ENCODE measurements around the gene PTP4A1. TPM values are rescaled to one million over a fixed set of nuclear protein-coding genes. Genes with fewer than 3 reads are reported as not detected.
A peak's percentile ranks its signal among the peaks of the same experiment; 100 is the strongest.
"Not testable (repeated sequence)": the region's sequence is repeated elsewhere in the genome, so short reads cannot be mapped to it uniquely, and the experiment has no call there.

Gene PTP4A1
- total RNA-seq (10 to 100 TPM; 20.0 to 34.6 (median 26.7) TPM), polyA plus RNA-seq (12.1 TPM)
- long read RNA-seq, donor 1, partial matches to known transcripts: 0 of 5 reads
- long read RNA-seq, donor 1, other reads (novel, unspliced or antisense): 3 of 5 reads
- long read RNA-seq, donor 2: 0 reads
- long read RNA-seq, donor 3, transcript PTP4A1-203 (5 exons, 2,203 nt): major isoform, 9 of 14 reads
- long read RNA-seq, donor 3, partial matches to known transcripts: 2 of 14 reads
- long read RNA-seq, donor 3, other reads (novel, unspliced or antisense): 3 of 14 reads
- long read RNA-seq, donor 4: 0 reads

DNA sequence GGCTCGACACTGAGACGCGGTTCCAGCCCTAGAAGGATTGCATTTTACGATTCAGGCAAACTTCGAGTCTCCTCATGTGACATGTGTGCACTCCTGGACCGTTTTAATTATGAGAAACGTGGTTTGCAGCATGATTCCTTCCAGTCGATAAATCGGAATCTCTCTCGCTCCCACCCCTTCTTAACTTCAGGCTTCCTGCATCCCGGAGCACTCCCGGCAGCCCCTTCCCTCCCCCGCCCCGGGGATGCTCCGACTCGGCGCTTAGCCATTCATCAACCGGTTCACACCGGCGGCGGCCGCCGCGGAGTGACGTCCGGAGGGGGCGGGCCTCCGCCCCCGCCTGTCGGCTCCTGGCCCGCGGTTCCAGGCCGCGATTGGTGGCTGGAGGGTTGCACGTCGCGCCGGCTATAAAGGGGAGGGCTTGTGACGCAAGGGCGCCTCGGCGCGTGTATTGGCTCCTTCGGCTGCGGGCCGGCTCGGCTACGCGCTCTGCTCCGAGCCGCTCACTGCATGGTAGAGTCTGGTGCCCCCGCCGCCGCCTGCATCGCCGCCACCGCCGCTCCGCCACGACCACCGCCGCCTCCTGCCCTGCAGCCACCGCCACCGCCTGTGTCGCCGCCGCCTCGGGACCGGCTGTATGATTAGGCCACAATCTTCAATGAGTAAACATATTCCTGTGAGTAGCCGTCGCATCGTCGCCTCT lies at the start of gene PTP4A1, which contains the start of gene LOC128125822:
Gene PTP4A1 (plus strand): TSS at position 437 of the 703 bp plus-strand sequence. CDS start 4,401 bp downstream, outside the sequence.
Gene LOC128125822 (plus strand): TSS at position 437 of the 703 bp plus-strand sequence.
- peak; percentile 98 for ATAC-seq
- peak within 1 kb of the TSS; percentile 89 for H3K4me3 ChIP-seq (ENCODE audit: low read length)
- peak; percentile 98 to 99 (median 99) for DNase-seq
- H3K27me3 ChIP-seq (ENCODE audit: control insufficient read depth, insufficient read depth): no peaks in the 10 kb centered on the region
- intact Hi-C loops (cut with DNase I): loop anchor here in 1 of 4 donors (10.0 kb wide), 1 partner anchor 63 kb away; the partner anchor contains the start of gene PHF3
- H3K4me1 ChIP-seq (ENCODE audit: control insufficient read depth, insufficient read depth, low read length): no peaks in the 10 kb centered on the region
- under 1% methylated on average over 73 of the region's 73 CpGs for WGBS
- H3K9me3 ChIP-seq (ENCODE audit: control insufficient read depth, low read length): no peaks in the 10 kb centered on the region
- peak within 1 kb of the TSS; percentile 99 for H3K27ac ChIP-seq (ENCODE audit: low read length)

DNA sequence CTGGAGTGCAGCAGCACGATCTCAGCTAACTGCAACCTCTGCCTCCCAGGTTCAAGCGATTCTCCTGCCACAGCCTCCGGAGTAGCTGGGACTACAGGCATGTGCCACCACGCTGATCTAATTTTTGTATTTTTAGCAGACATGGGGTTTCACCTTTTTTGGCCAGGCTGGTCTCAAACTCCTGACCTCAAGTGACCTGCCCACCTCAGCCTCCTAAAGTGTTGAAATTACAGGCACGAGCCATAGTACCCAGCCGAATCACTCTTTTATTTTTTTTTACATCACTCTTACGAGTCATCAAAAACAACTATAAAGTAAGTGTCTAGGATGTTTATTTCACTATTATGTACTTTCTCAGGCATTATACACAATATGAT lies 49.4 kb upstream of the PTP4A1 start:
- H3K4me3 ChIP-seq (ENCODE audit: low read length); H3K27ac ChIP-seq (ENCODE audit: low read length); H3K4me1 ChIP-seq (ENCODE audit: control insufficient read depth, insufficient read depth, low read length); H3K9me3 ChIP-seq (ENCODE audit: control insufficient read depth, low read length); H3K27me3 ChIP-seq (ENCODE audit: control insufficient read depth, insufficient read depth); DNase-seq; intact Hi-C loops (cut with DNase I); ATAC-seq: not testable (repeated sequence)
- WGBS: 85% methylated on average over 7 of the region's 7 CpGs

DNA sequence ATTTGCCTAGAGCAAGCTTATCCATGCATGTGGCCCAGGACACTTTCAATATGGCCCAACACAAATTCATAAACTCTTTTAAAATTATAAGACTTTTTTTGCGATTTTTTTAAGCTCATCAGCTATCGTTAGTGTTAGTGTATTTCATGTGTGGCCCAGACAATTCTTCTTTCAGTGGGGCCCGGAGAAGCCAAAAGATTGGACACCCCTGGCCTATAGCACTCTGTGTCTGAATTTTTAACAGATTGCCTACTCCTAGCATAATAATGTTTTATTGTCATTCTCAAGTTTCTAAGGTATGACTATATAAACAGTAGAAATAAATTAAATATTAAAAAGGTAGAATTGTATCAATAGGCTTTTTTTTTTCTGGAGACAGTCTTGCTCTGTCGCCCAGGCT lies 48.6 kb upstream of the PTP4A1 start:
- no peak overlapping the region for H3K4me3 ChIP-seq (ENCODE audit: low read length)
- no peaks in the 10 kb centered on the region for H3K4me1 ChIP-seq (ENCODE audit: control insufficient read depth, insufficient read depth, low read length)
- H3K27ac ChIP-seq (ENCODE audit: low read length): no peak overlapping the region
- H3K9me3 ChIP-seq (ENCODE audit: control insufficient read depth, low read length): no peaks in the 10 kb centered on the region
- DNase-seq (no peak), ATAC-seq (no peak)
- intact Hi-C loops (cut with DNase I): no loop called here
- 90% methylated on average over 4 of the region's 4 CpGs for WGBS
- H3K27me3 ChIP-seq (ENCODE audit: control insufficient read depth, insufficient read depth): no peaks in the 10 kb centered on the region

DNA sequence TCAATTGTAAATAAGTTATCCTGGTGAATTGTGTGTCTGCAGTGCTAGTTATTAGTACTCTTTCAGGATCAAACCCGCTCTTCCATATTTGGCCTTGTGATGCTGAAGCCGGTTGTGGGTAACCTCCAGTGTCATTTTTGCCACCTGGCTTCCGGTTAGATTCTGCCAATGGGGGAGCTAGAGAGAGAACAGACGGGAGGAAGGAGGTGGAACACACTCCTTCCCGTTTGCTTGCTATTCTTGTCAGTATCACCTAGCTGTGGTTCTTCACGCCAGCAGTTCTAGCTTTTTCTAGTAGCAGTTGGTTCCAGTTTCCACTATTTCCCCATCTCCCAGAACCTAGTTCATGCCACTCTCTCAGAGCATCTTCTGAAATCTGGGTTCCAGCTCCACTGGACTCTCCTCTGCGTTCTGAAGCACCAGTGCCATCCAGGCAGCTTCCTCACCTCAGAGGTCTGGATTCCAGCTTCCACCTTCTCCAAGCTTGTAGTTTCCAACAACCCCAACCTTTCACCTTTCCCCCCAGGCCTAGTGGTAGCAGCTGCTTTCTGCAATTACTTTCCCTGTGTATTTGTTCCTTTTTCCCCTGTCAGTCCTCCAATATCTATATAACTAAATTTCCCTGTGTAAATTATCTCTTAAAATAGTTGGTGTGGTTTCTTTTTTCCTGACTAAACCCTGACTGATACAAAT lies 46.9 kb upstream of the PTP4A1 start:
- H3K9me3 ChIP-seq (ENCODE audit: control insufficient read depth, low read length): no peaks in the 10 kb centered on the region
- no peaks in the 10 kb centered on the region for H3K27me3 ChIP-seq (ENCODE audit: control insufficient read depth, insufficient read depth)
- 63% methylated on average over 7 of the region's 7 CpGs for WGBS
- no peak overlapping the region for H3K4me3 ChIP-seq (ENCODE audit: low read length)
- H3K4me1 ChIP-seq (ENCODE audit: control insufficient read depth, insufficient read depth, low read length): no peaks in the 10 kb centered on the region
- intact Hi-C loops (cut with DNase I): no loop called here
- no peak for ATAC-seq
- DNase-seq: no peak
- no peak overlapping the region for H3K27ac ChIP-seq (ENCODE audit: low read length)

DNA sequence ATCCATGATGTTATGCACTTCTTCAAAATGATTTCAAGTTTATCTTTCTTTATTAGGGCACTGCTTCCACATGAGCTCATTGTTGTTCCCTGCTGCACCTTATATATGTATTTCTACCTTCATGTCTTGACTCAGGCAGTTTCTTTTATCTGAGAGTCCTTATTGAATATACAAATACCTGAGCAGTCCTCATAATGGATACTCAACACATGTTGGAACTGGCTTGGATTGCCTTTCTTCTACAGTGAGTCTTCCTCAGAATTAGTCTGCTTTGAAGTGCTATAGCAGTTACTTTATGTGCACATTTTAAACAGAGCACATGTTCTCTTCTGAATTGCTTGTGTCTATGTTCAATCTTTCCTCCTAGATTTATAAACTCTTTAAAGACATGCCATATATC lies 45.3 kb upstream of the PTP4A1 start:
- Histone ChIP-seq H3K27me3 (ENCODE audit: control insufficient read depth, insufficient read depth) (no peaks in the 10 kb centered on the region), H3K27ac (ENCODE audit: low read length) (no peak overlapping the region), H3K4me1 (ENCODE audit: control insufficient read depth, insufficient read depth, low read length) (no peaks in the 10 kb centered on the region), H3K4me3 (ENCODE audit: low read length) (no peak overlapping the region), H3K9me3 (ENCODE audit: control insufficient read depth, low read length) (no peaks in the 10 kb centered on the region)
- intact Hi-C loops (cut with DNase I): no loop called here
- ATAC-seq: no peak
- DNase-seq: no peak

DNA sequence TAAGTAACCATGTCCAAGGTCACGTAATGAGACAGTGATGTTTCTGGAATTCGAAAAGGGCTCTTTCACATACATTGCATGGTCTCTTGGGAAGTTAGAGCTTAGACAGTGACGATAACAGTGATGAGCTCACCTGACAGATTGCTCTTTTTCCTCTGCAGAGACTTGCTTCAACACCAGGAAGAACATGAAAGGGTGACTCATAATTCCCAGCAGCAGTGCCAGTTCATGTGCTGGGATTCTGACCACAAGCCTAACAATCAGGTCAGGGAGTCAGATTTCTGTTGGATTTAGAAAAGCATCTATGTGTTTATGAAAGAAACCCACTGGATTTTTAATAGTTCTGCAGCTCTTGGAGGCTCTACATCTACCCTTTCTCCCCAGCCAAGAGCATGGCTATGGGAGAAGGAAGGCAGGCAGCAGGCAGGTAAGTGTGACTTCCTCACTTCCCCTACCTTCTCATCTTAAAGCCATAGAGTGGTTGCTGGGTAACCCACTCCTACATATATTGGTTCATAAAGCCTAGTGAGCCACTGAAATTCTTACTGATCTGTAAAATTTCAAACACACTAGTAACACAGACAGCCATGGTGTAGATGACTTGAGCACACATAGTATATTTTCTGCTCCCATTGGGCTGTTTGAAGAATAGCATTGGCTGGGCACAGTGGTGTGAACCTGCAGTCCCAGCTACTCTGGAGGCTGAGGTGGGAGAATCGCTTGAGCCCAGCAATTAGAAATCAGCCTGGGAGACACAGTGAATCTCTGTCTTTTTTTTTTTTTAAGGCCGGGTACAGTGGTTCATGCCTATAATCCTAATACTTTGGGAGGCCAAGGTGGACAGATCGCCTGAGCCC lies 44.4 kb upstream of the PTP4A1 start:
- H3K27ac ChIP-seq (ENCODE audit: low read length): no peak overlapping the region

DNA sequence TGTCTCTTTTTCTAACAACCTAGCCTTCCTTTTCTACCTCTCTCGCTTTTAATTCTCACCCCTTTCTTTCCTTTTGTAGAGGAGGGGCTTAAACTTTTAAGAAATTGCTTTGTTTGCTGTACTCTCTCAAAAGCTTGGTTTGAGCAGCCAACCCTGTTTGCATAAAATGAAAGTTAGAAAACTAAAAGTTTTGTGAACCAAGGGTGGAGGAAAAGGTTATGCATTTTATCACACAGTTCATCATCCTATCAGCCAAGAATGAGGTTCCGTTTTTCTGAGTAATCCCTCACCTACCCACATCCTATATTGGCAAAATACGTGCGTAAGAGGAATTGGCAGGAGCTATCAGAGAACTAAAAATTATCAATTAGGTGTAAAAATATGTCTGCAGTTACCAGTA lies 42.8 kb upstream of the PTP4A1 start:
- H3K27me3 ChIP-seq (ENCODE audit: control insufficient read depth, insufficient read depth): no peaks in the 10 kb centered on the region
- H3K4me3 ChIP-seq (ENCODE audit: low read length): no peak overlapping the region
- no peak for ATAC-seq
- no peak for DNase-seq
- H3K9me3 ChIP-seq (ENCODE audit: control insufficient read depth, low read length): no peaks in the 10 kb centered on the region
- intact Hi-C loops (cut with DNase I): no loop called here
- H3K27ac ChIP-seq (ENCODE audit: low read length): no peak overlapping the region
- H3K4me1 ChIP-seq (ENCODE audit: control insufficient read depth, insufficient read depth, low read length): no peaks in the 10 kb centered on the region
- 41% methylated on average over 4 of the region's 4 CpGs for WGBS

More for the DNA sequence above, 44.4 kb upstream of the PTP4A1 start:
- Histone ChIP-seq H3K9me3 (ENCODE audit: control insufficient read depth, low read length) (no peaks in the 10 kb centered on the region), H3K4me3 (ENCODE audit: low read length) (no peak overlapping the region), H3K27me3 (ENCODE audit: control insufficient read depth, insufficient read depth) (no peaks in the 10 kb centered on the region), H3K4me1 (ENCODE audit: control insufficient read depth, insufficient read depth, low read length) (no peaks in the 10 kb centered on the region)
- ATAC-seq (no peak), DNase-seq (no peak)
- intact Hi-C loops (cut with DNase I): no loop called here
- 74% methylated on average over 6 of the region's 6 CpGs for WGBS

DNA sequence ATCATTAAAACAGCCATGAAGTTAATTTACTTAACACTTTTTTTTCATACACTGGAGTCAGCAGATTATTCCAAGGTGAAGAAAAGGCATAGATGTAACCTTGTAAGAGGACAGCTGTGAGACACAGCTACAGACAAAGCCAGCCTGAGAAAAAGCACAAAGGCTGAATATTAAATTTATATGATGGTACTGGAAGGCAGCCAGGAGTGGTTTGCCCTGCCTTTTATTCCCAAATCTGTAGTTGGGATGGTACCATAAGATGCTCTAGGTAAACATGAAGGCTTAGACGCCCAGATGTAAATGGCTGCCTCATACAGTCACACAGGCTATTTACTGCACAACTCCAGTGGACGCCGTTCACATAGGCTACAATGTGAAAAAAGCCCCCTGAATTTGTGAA lies 42.1 kb upstream of the PTP4A1 start:
- no peaks in the 10 kb centered on the region for H3K4me1 ChIP-seq (ENCODE audit: control insufficient read depth, insufficient read depth, low read length)
- no peak overlapping the region for H3K27ac ChIP-seq (ENCODE audit: low read length)
- H3K4me3 ChIP-seq (ENCODE audit: low read length): no peak overlapping the region
- no peaks in the 10 kb centered on the region for H3K27me3 ChIP-seq (ENCODE audit: control insufficient read depth, insufficient read depth)
- no peak for DNase-seq
- no peaks in the 10 kb centered on the region for H3K9me3 ChIP-seq (ENCODE audit: control insufficient read depth, low read length)
- intact Hi-C loops (cut with DNase I): no loop called here
- no peak for ATAC-seq
- 91% methylated on average over 3 of the region's 3 CpGs for WGBS

DNA sequence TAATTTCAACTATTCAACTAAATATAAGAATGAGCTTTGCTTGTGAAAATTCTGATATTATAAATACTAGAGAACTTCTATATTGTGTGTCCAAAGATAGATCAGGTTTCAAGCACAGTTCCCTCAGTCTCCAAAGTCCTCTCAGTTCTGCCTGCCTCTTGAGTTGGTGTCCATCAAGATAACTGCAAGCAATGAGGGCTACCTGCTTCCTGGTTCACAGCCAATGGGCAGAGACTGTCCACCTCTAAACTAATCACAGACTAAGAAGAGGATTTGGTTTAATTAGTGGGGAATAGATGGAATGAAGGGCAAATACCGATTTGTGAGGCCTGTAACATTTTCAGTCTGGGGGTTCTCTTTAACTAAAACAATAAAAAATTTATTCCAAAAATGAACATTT lies 41.3 kb upstream of the PTP4A1 start:
- no peaks in the 10 kb centered on the region for H3K9me3 ChIP-seq (ENCODE audit: control insufficient read depth, low read length)
- ATAC-seq (no peak), DNase-seq (no peak)
- H3K4me3 ChIP-seq (ENCODE audit: low read length): no peak overlapping the region
- H3K4me1 ChIP-seq (ENCODE audit: control insufficient read depth, insufficient read depth, low read length): no peaks in the 10 kb centered on the region
- intact Hi-C loops (cut with DNase I): no loop called here
- H3K27me3 ChIP-seq (ENCODE audit: control insufficient read depth, insufficient read depth): no peaks in the 10 kb centered on the region
- H3K27ac ChIP-seq (ENCODE audit: low read length): no peak overlapping the region
- 89% methylated on average over 1 of the region's 1 CpG for WGBS

DNA sequence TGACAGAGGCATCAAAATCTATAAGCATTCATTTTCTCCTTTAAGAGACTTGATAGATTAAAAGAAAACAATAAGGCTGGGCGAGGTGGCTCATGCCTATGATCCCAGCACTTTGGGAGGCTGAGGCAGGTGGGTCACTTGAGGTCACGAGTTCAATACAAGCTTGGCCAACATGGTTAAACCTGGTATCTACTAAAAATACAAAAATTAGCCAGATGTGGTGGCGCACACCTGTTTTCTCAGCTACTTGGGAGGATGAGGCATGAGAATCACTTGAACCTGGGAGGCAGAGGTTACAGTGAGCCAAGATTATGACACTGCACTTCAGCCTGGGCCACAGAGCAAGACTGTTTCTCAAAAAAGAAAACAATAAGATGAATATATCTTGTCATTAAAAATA lies 39.3 kb upstream of the PTP4A1 start:
- no peak overlapping the region for H3K4me3 ChIP-seq (ENCODE audit: low read length)
- no peaks in the 10 kb centered on the region for H3K4me1 ChIP-seq (ENCODE audit: control insufficient read depth, insufficient read depth, low read length)
- ATAC-seq (no peak), DNase-seq (no peak)
- H3K9me3 ChIP-seq (ENCODE audit: control insufficient read depth, low read length): no peaks in the 10 kb centered on the region
- no peak overlapping the region for H3K27ac ChIP-seq (ENCODE audit: low read length)
- 77% methylated on average over 3 of the region's 3 CpGs for WGBS
- intact Hi-C loops (cut with DNase I): no loop called here
- no peaks in the 10 kb centered on the region for H3K27me3 ChIP-seq (ENCODE audit: control insufficient read depth, insufficient read depth)

Data from right cardiac atrium (tissue), 5 donors.